Body of pancreas (tissue), 4 donors: ENCODE results near the gene NUP188. TPM values are rescaled to one million over a fixed set of nuclear protein-coding genes. Genes with fewer than 3 reads are reported as not detected.

Source experiments
- ATAC-seq: fragments of 150-250 bp; one replicate; pipeline ENCODE4 v1.9.1; 2016
- DNase-seq, 4 donors: peaks; one replicate each; pipeline ENCODE4 v3.0.0-alpha.2; 2019
- H3K27ac ChIP-seq, 4 donors: fragments of 200-600 bp; sonication (generic); 1 replicate in 3 of 4; 2 replicates in 1 of 4; pipeline versions ENCODE4 v1.5.1 to v1.6.1; 2016 to 2019; ENCODE audit warnings: mild to moderate bottlenecking in 1 of 4, mixed read lengths in 1 of 4, moderate library complexity in 1 of 4
- H3K27me3 ChIP-seq, 2 donors: fragments of 200-600 bp; sonication (generic); one replicate each; pipeline ENCODE4 v1.6.0; 2016; ENCODE audit warnings: mild to moderate bottlenecking in 1 of 2
- H3K36me3 ChIP-seq, 2 donors: fragments of 200-600 bp; sonication (generic); replicated peaks in 1 of 2; 2 replicates each; pipeline ENCODE4 v1.5.1; 2016; ENCODE audit warnings: low read depth in 2 of 2; ENCODE audit not compliant: insufficient read depth in 1 of 2
- H3K4me1 ChIP-seq: fragments of 200-600 bp; sonication (generic); one replicate; pipeline ENCODE4 v1.6.0; 2016
- H3K4me3 ChIP-seq, 2 donors: fragments of 200-600 bp; sonication (generic); 1 replicate in 1 of 2; 2 replicates in 1 of 2; pipeline ENCODE4 v1.5.1; 2016 to 2019
- H3K9me3 ChIP-seq, 3 donors: fragments of 200-600 bp; sonication (generic); 1 replicate in 2 of 3; 2 replicates in 1 of 3; pipeline ENCODE4 v1.5.1; 2016
- POLR2A ChIP-seq, 3 donors: fragments of 450-650 bp; IDR thresholded peaks; one replicate each; pipeline ENCODE4 v1.6.1; 2016; ENCODE audit warnings: antibody characterized with exemption in 3 of 3, mild to moderate bottlenecking in 2 of 3
- WGBS, 2 donors: methylation state at CpG; one replicate each; pipeline ENCODE4 v1.1.5; 2017; 5-methylcytosine and 5-hydroxymethylcytosine counted together
- intact Hi-C: fragments of 100-400 bp; cut with DNase I; formaldehyde crosslinking; loops from one replicate; pipeline ENCODE4 v1.15.1; 2023
- total RNA-seq, 2 donors: library from RNA; depleted of rRNA; stranded (reverse); fragments of >200 nt; gene quantifications; one replicate each; pipeline ENCODE4 v1.1.0, GENCODE V29; 2016
- TF ChIP-seq, protein P1 (sequence below), 7 experiments: fragments of 450-650 bp in 4 of 7; fragments of 200-600 bp in 3 of 7; sonication (generic) in 3 of 7; IDR thresholded peaks; one replicate each; pipeline ENCODE4 v1.5.1; 2016 to 2019; ENCODE audit warnings: antibody characterized with exemption in 7 of 7

NUP188 gene
- total RNA-seq, 2 donors from 2014 or later = 15.2 to 18.9 TPM

DNA sequence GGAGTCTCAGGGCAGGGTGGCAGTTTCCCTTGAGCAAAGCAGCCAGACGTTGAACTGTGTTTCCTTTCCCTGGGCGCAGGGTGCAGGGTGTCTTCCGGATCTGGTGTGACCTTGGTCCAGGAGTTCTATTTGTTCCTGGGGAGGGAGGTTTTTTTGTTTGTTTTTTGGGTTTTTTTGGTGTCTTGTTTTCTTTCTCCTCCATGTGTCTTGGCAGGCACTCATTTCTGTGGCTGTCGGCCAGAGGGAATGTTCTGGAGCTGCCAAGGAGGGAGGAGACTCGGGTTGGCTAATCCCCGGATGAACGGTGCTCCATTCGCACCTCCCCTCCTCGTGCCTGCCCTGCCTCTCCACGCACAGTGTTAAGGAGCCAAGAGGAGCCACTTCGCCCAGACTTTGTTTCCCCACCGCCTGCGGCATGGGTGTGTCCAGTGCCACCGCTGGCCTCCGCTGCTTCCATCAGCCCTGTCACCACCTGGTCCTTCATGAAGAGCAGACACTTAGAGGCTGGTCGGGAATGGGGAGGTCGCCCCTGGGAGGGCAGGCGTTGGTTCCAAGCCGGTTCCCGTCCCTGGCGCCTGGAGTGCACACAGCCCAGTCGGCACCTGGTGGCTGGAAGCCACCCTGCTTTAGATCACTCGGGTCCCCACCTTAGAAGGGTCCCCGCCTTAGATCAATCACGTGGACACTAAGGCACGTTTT lies 30.2 kb upstream of the NUP188 start:
- Histone ChIP-seq H3K27me3 (no peaks in the 10 kb centered on the region), H3K4me1 (peaks cover 91% of the 10 kb centered on the region), H3K36me3 (no peaks in the 10 kb centered on the region), H3K4me3 (no peak overlapping the region), H3K9me3 (no peaks in the 10 kb centered on the region), H3K27ac (peak overlapping the region; percentile 59 to 95 (median 92))
- DNase-seq = peak; percentile 94 to 95 (median 94)
- 36 to 42% methylated on average over 19 to 26 of the region's 26 CpGs for WGBS, 2 donors
- peak; percentile 80 for ATAC-seq
- TF ChIP-seq, protein P1, sequence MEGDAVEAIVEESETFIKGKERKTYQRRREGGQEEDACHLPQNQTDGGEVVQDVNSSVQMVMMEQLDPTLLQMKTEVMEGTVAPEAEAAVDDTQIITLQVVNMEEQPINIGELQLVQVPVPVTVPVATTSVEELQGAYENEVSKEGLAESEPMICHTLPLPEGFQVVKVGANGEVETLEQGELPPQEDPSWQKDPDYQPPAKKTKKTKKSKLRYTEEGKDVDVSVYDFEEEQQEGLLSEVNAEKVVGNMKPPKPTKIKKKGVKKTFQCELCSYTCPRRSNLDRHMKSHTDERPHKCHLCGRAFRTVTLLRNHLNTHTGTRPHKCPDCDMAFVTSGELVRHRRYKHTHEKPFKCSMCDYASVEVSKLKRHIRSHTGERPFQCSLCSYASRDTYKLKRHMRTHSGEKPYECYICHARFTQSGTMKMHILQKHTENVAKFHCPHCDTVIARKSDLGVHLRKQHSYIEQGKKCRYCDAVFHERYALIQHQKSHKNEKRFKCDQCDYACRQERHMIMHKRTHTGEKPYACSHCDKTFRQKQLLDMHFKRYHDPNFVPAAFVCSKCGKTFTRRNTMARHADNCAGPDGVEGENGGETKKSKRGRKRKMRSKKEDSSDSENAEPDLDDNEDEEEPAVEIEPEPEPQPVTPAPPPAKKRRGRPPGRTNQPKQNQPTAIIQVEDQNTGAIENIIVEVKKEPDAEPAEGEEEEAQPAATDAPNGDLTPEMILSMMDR (IDR thresholded peaks at IDR 0.05) = no peak
- peak; percentile 38 to 89 (median 81) for TF ChIP-seq POLR2A (IDR thresholded peaks at IDR 0.05)
- intact Hi-C loops = no loop called here

DNA sequence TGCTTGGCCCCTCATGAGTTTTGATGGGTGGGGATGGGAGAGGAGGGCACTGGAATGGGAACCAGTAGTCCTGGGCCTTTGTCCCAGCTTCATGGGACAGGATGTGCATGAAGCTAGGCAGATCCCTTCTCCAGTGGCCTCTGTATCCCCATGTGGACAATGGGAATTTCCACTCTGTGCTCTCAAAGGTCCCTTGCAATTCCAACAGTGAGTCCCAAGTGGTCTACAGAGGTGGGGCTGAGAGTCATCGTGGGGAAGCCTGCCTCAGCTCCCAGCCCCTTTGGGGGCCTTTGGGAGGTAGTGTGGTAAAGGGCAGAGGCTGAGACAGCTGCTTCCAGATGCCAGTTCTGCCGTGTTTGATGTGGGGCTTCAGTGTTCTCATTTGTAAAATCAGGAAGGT lies 28.6 kb upstream of the NUP188 start:
- Histone ChIP-seq H3K9me3 (no peaks in the 10 kb centered on the region), H3K4me1 (peaks cover 83% of the 10 kb centered on the region), H3K27me3 (no peaks in the 10 kb centered on the region), H3K36me3 (no peaks in the 10 kb centered on the region), H3K27ac (peak overlapping the region; percentile 57 to 93 (median 90)), H3K4me3 (no peak overlapping the region)
- DNase-seq (no peak), ATAC-seq (no peak)
- WGBS, 2 donors = 56 to 83% methylated on average over 1 to 2 of the region's 2 CpGs
- intact Hi-C loops = no loop called here
- TF ChIP-seq POLR2A (IDR thresholded peaks at IDR 0.05) = no peak
- TF ChIP-seq, protein P1 (IDR thresholded peaks at IDR 0.05) = no peak

DNA sequence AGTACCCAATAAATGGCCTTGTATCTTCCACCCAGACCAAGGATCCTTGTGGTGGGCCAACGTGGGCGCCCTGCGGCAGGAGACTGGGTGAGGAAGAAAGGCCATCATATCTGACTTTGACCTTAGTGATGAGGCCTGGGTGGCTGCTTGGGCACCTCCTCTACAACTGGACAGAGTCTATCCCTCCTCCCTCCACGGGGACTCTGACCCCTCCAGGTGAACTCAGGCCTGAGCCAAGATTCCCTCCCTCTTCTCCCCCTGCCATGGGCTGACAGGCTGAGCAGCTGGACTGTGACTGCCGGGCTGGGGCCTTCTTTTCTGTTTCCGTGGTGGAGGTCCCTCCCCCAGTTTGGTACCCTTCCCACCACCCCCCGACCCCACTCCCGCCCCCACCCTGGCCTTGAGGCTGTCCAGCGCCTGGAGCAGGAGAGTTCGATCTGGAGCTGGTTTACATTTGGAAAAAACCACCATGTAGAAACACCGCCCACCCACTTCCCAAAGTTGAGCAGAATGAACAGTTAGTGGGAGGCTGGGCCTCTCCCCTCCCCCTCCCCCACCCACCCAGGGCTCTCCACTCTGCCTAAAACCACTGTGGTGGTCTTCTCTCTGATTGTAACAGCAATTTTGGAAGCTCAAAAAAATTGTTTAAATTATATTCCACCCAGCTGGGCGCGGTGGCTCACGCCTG lies 28.0 kb upstream of the NUP188 start:
- ATAC-seq = no peak
- H3K9me3 ChIP-seq = no peaks in the 10 kb centered on the region
- H3K27me3 ChIP-seq = no peaks in the 10 kb centered on the region
- 54 to 55% methylated on average over 11 to 14 of the region's 14 CpGs for WGBS, 2 donors
- H3K4me1 ChIP-seq = peaks cover 77% of the 10 kb centered on the region
- no peak for TF ChIP-seq POLR2A (IDR thresholded peaks at IDR 0.05)
- TF ChIP-seq, protein P1 (IDR thresholded peaks at IDR 0.05) = no peak
- H3K4me3 ChIP-seq = no peak overlapping the region
- H3K27ac ChIP-seq = peak overlapping the region; percentile 57 to 93 (median 90)
- H3K36me3 ChIP-seq = no peaks in the 10 kb centered on the region
- intact Hi-C loops = no loop called here
- peak; percentile 41 to 68 (median 58) for DNase-seq

DNA sequence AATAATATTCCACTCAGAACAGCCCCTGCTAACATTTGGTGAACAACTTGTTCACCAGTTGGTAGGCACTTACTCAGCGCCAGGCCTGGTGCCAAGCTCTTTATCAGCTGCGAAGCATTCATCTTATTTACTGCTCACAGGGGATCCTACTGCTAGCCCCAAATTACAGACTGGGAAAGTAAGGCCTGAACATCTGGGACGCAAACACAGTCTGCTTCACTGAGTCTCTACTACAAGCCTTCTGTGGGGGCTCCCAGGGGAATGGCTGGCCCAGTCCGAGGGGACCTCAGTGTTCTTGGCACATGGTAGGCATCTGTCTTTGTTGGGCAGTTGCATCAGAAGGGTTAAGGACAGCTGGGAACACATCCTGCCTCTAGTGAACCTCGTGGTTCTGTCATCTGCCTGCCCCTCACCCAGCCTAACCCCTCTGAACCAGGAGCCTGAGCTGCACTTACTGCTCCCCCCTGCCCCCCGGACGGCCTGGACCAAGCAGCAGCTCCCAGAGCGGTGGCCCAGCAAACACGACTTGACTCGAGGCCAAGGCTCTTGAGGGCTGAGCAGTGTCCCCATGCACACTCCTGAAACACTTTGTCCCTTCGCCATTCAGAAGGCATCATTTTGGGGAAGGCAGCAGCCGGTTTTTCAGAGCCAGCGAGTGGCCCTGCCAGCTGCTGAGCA lies 27.0 kb upstream of the NUP188 start, which contains the start of gene PHYHD1:
Gene PHYHD1, plus strand, starts transcription at position 602 of the 678 bp plus-strand sequence. CDS start 1,342 bp downstream, outside the sequence.
- no peaks in the 10 kb centered on the region for H3K36me3 ChIP-seq
- no peaks in the 10 kb centered on the region for H3K9me3 ChIP-seq
- 31 to 43% methylated on average over 8 to 13 of the region's 13 CpGs for WGBS, 2 donors
- DNase-seq = peak; percentile 77 to 91 (median 83)
- H3K4me3 ChIP-seq = peak within 1 kb of the TSS; percentile 45 to 46
- intact Hi-C loops = no loop called here
- no peaks in the 10 kb centered on the region for H3K27me3 ChIP-seq
- no peak for ATAC-seq
- peak within 1 kb of the TSS; percentile 67 to 93 (median 90) for H3K27ac ChIP-seq
- peaks cover 67% of the 10 kb centered on the region for H3K4me1 ChIP-seq
- TF ChIP-seq, protein P1 (IDR thresholded peaks at IDR 0.05) = no peak
- TF ChIP-seq POLR2A (IDR thresholded peaks at IDR 0.05) = no peak
